HG03457 (cell line): ENCODE data around the gene RERG.

Source experiments
- ATAC-seq: cut with Tn5 transposase; IDR thresholded peaks from one replicate; pipeline ENCODE4 v1.9.1; 2021; ENCODE audit warnings: moderate number of reproducible peaks; ENCODE audit not compliant: unreplicated experiment

RERG gene

GRCh38 chr12:15192720-15193119, 28.5 kb downstream of the RERG start:
- ATAC-seq = no peak

- no peak for ATAC-seq
These were observed 33.1 kb downstream of the RERG start for GRCh38 chr12:15188127-15188526.

DNA sequence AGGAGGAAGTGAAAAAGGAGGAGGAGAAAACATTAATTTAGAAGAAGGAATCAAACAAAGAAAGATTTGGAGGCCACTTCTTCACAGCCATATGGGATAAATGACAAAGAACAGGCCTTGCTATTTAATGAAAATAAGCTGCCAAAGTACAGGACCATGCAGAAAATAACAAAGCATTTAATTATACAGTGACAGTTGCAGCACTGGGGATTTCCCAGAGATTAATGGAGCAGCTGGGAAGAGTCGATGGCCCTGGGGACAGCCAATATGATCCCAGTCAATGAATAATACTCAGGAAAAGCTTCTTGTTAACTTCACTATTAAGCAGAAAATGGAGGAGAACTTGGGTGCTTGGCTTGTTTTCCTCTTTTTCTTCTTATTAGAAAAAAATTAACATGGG, 34.6 kb downstream of the RERG start:
- ATAC-seq = no peak

GRCh38 chr12:15184484-15184883, 36.7 kb downstream of the RERG start:
- ATAC-seq = no peak

DNA sequence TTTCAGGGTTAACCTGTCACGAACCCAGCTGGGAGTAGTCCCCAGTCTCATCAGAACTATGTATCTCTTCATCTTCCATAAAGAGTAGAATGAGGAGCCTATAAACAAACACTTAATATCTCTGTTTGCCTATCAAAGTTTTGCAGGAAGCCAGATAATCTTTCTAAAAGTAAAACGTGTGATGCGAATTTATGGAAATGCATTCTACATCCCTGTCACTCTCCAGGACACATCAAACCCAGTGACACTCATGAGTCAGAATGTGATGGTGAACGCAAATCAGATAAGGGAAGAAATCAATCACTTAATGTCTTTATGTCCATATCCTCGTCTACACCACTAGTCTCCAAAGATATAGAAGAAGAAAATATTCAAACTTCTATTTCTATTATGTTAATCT, 37.4 kb downstream of the RERG start:
- ATAC-seq = no peak

GRCh38 chr12:15181017-15181683, 40.1 kb downstream of the RERG start:
- no peak for ATAC-seq

DNA sequence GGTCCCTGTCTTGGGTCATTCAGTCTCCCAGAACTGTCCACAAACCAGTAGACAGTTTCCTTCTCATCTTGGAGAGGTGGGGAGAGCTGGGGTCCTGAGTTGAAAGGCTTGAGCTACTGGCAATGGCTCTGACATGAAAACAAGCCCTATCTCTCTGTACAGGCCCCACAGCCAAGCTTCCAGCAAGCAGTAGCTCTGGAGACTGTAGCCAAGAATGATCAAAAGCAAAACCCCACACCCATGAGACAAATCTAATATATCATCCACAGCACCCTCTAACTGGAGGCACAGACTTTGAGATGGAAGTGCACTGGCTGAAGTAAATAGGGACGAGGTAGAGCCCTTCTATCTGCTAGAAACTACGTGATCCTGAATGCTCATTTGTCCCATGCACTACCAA, 40.9 kb downstream of the RERG start:
- no peak for ATAC-seq

GRCh38 chr12:15179672-15180071, 41.5 kb downstream of the RERG start:
- no peak for ATAC-seq

- ATAC-seq = no peak
These were observed 48.1 kb downstream of the RERG start for GRCh38 chr12:15173142-15173541.

- no peak for ATAC-seq
These were observed 49.0 kb downstream of the RERG start for GRCh38 chr12:15172060-15172822.

- no peak for ATAC-seq
These were observed 50.1 kb downstream of the RERG start for GRCh38 chr12:15171012-15171655.

- ATAC-seq = no peak
These were observed 53.1 kb downstream of the RERG start for GRCh38 chr12:15168026-15168678.

- no peak for ATAC-seq
These were observed 56.1 kb downstream of the RERG start for GRCh38 chr12:15165012-15165659.

GRCh38 chr12:15163030-15163976, 57.9 kb downstream of the RERG start:
- no peak for ATAC-seq

DNA sequence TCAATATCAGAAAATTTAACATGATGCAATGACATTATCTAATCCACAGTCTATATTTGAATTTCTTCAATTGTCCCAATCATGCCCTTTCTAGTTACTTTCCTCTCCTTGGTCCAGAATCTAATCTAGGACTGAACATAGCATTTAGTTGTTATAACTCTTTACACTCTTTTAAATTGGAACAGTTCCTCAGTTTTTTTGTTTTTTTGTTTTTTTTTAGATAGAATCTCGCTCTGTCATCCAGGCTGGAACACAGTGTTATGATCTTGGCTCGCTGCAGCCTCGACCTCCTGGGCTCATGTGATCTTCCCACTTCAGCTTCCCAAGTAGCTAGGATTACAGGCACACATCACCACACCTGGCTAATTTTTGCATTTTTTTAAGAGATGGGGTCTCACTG, 63.1 kb downstream of the RERG start:
- no peak for ATAC-seq

GRCh38 chr12:15157269-15157671, 63.9 kb downstream of the RERG start:
- ATAC-seq = no peak

- ATAC-seq = no peak
These were observed 65.9 kb downstream of the RERG start for GRCh38 chr12:15155271-15155670.

- no peak for ATAC-seq
These were observed 67.1 kb downstream of the RERG start for GRCh38 chr12:15154103-15154502.

- no peak for ATAC-seq
These were observed 68.3 kb downstream of the RERG start for GRCh38 chr12:15152868-15153267.

DNA sequence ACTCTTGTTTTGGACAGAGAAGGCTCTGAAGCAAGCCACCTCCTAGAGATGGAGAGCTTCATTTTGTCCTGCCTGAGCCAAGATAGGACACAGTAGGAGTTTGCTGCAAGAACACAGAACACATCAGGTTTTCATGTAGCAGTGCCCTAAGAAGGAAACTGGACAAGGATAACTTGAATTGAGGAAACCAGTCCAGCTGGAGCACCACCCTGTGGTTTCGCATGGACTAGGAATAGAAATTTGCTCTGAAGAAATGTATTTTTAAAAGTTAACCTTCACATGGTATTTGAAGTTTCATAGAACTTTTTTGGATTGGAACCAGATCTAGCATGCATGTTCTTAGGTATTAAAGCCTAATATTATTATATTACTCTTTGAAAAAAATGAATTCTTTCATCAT, 68.8 kb downstream of the RERG start:
- ATAC-seq = no peak
